HG03045 (cell line): ENCODE results near the gene PEMT.
"Not testable (repeated sequence)": the region's sequence is repeated elsewhere in the genome, so short reads cannot be mapped to it uniquely, and the experiment has no call there.

Experiments used
- ATAC-seq: cut with Tn5 transposase; IDR thresholded peaks from one replicate; pipeline ENCODE4 v1.9.1; 2021; ENCODE audit warnings: mild to moderate bottlenecking, moderate library complexity; ENCODE audit not compliant: unreplicated experiment

Gene PEMT

DNA sequence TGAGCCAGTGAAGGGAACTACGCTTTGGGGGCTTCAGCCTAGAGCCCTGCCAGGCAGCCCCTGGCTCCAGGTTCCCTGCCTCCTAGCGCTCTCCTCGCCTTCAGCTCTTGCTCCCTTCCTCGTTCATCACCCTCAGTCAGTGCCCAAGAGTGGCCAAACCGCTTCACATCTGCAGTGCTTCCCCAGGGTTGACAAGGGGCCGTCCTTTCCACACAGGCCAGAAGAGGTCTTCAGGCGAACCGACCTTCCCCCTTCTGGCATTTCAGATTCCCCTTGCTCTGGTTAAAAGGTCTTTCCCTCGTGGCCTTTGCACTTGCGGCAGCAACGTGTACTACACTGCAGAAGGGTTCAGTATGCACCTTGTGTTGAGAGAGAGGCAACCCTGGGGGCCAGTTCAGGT is 99.4 kb downstream of the PEMT start:
- ATAC-seq = no peak

DNA sequence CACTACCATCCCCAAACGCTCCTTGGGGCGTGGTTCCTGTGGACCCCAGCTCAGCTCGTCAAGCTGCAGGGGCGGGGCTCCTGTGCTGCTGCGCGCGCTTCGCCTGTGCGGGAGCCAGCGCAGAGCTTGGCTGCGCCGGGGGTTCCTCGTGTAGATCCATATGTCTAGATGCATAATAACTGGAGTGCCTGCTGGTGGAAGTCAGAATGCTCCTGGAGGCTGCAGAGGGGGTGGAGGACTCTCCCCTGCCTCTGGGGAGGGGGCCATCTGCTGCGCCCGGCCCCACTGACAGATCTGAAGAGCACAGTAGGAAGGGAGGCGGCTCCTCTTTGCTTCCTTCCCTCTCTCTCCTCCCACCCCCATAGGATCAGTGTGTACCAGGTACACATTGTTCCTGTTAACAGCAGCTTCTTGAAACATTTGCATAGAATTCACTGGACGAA is 99.9 kb downstream of the PEMT start:
- ATAC-seq = no peak

DNA sequence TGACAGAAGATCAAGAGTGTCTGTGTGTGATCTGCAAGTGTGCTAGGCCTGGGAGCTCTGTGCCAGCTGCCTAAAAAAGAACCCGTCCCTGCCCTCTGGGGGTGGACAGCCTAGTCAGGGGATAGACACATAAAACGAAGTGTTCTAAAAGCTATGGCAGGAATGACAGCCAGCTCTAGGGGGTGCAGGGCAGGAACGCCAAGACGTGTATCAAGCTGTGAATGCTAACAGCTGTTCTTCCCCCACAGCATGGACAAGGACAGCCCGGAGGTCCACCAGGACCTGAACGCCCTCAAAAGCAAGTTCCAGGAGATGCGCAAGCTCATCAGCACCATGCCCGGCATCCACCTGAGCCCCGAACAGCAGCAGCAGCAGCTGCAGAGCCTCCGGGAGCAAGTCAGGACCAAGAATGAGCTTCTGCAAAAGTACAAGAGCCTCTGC is 100.5 kb downstream of the PEMT start:
- no peak for ATAC-seq

DNA sequence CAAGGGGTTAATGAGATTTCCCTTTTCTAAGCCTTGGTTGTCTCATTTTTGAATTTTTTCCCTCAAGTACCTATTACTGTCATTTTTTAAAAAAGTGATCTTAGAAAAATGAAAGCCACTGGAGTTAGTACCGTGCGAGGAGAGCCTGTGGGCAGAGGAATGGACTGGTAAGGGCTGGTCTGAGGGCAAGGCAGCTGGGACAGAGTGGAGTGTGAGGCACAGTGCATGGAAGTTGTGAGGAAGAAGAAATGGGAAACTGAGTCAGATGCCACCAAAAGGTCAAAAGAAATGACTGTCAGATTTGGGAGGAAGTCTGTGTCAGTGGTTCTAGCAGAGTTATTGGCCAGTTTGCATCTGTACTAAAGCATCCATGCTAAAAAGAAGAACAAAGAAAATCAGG is 103.5 kb downstream of the PEMT start:
- no peak for ATAC-seq

DNA sequence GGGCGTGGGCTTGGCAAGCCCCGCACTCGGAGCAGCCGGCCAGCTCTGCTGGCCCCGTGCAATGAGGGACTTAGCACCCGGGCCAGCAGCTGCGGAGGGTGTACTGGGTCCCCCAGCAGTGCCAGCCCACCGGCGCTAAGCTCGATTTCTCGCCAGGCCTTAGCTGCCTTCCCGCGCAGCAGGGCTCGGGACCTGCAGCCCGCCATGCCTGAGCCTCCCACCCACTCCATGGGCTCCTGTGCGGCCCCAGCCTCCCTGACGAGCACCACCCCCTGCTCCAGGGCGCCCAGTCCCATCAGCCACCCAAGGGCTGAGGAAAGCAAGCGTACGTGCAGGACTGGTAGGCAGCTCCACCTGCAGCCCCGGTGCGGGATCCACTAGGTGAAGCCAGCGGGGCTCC is 105.1 kb downstream of the PEMT start:
- ATAC-seq = not testable (repeated sequence)

DNA sequence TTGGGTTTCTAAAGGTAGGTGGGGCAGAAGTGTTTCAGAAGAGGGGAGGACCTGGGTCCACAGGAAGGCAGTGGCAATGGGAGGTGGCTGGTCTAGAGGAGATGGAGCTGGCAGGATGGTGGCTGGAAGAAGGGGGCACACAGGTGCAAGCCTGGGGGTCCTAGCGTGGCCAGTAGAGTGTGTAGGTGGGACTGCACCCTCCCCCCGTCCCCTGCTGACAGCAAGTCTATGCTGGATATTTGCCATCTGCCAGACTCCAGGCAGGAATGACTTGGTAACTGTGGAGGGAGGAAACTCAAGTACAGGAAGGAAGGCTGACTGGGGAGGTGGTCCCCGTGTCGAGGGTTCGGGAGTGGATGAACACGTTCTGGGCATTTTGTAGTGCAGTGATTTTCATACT is 106.1 kb downstream of the PEMT start:
- no peak for ATAC-seq

DNA sequence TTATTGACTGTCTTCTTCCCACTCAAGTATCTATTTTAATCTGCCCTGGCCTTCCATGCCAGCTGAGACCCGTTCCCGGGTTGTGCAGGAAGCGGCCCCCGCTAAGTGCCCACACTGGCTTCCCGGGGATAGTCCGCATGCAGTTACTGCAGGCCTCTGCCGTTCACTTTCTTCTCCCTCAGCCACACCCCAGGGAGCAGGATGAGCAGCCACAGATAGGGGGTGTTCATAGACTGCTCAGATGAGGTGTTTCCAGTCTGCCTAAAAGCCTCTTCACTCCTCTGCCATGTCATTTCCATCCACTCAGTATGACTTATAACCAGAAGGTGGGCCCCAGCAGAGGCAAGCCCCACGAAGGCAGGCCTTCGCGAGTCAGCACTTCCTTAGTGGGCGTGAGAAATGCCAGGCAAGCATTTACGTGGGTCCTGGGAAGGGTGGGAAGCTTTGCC is 107.0 kb downstream of the PEMT start:
- ATAC-seq = no peak

DNA sequence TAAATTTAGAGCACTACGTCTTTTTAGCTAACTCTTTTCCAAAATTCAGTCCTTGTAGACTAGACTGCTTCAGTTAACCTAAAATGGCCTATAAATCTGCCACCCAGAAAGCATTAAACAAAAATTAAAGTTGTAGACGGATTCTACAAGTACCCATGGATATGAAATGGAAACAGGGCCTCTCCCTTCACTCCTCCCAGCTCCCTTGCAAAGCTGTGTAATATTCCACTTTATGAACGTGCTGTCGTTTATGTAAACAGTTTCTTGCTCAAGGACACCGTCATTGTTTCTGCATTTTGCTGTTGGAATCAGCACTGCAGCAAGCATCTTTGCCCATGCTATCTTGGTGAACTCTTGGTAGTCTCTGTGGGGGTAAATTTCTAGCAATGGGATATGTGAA is 109.6 kb downstream of the PEMT start:
- ATAC-seq = no peak

DNA sequence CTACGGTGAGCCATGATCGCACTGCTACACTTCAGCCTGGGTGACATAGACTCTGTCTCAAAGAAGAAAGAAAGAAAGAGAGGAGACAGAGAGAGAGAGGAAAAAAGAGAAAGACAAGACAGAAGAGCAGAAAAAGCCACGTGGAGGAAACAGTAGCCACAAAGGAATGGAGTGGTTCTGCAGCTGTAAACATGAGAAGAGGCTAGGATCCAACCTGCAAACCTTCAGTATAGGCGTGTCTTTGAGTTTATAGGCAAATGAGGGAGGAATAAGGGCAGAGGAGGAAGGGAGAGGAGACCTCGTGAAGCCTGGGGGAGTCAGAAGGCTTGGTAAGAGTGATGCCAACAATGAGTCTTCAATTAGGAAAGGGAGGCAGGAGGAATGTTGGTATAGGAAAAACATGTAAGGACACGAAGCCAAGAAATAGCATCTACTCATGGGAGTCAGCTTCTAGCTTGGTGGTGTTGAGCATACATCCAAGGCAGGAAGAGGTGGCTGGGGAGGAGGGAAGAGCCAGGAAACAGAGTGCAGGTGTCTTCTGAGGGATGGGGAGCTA is 110.8 kb downstream of the PEMT start:
- ATAC-seq = no peak

DNA sequence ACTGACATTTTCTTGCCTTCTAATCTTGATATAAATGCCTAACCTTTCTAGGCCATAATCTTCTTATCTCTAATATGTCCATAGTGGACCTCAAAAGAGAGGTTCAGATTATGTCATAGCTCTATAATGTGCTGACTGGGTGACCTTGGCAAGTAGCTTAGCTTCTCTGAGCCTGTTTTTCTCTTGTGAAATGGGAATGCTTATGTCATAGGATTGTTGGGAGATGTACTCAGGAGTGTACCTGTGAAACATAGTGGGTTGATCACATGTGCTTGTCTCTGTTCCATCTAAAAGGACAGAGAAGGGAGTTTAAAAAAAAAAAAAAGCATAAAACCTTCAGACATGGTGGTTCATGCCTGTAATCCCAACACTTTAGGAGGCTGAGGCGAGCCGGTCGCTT is 112.3 kb downstream of the PEMT start:
- no peak for ATAC-seq

DNA sequence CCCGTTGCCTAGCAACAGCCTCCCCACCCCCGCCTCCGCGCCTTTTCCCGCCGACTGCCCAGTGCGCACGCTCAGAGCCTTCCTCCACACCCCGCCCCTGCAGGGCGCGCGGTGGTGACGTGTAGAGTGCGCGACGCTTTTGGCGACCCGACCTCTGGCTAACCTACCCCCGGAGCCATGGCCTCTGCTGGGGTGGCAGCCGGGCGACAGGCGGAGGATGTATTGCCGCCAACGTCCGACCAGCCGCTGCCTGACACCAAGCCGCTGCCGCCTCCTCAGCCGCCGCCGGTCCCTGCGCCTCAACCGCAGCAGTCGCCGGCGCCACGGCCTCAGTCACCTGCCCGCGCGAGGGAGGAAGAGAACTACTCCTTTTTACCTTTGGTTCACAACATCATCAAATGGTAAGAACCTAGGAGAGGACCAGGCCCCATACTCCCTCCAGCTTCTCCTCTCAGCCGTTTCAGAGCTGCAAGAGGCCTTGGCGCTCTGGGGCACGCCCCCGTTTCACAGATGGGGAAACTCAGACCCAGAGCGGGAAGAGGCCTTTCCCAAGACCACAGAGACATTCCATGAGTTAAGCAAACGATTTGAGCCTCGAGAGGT is 114.5 kb downstream of the PEMT start, which contains the start of gene MED9:
TSS of gene MED9 (plus strand) at position 136 of the 603 bp plus-strand sequence. CDS start at position 178, 42 bp downstream.
- ATAC-seq = peak; percentile 70

DNA sequence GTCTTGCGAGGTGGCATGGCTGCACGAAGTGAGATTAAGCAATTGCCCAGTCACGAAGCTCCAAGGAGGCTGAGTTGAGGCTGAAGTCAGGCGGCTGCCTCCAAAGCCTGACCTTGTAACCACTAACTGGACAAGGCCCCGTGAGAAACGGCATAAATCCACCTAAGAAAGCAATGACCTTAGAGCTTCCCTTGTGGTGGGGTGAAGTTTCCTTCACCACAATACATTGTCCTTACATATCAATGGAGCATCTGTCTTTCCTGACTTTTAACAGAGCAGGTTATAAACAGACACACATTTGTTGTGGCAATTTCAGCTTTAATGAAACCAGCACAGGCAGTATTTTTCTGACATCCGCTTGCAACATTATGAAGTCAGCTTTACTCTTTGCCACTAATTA is 117.2 kb downstream of the PEMT start:
- ATAC-seq = no peak

DNA sequence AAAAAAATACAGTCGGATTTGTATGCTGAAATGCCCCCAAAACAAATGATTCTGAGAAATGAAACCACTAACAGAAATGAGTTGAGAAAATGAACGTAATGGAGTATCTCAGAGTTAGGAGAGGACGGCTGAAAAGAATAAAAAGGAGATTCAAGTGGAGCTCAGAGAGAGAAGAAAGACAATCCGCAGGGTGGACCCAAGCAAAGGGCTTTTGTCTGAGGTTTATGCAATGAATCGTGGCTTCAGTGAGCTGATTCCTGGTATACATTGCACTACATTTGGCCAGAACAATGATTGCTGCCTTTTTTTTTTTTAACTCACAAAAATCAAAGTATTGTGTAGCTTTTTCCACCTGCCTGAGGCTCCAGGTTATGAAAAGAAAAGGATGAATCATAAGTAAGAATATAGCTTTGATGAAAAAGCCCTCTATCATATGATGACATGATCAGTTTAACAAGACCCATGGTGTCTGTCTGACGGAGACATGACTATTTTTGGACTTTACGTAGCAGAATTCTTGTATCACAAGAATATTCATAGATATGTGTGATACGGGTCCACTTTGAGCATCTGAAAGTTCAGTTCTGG is 119.1 kb downstream of the PEMT start:
- ATAC-seq = no peak

DNA sequence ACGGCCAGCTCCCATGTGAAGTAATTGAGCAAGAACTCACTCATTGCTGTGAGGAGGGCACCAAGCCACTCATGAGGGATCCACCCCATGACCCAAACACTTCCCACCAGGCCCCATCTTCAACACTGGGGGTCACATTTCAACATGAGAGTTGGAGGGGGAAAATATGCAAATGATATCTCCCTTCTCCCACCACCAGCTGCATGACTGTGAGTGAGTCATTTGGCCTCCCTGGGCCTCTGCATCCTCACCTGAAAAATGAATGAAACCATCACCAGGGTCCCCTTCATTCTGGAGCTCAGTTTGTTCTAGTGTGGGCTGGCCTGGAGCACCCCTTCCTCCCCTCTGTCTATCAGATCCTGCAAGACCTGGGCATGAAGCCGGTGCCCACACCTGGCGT is 121.5 kb downstream of the PEMT start:
- ATAC-seq = no peak

DNA sequence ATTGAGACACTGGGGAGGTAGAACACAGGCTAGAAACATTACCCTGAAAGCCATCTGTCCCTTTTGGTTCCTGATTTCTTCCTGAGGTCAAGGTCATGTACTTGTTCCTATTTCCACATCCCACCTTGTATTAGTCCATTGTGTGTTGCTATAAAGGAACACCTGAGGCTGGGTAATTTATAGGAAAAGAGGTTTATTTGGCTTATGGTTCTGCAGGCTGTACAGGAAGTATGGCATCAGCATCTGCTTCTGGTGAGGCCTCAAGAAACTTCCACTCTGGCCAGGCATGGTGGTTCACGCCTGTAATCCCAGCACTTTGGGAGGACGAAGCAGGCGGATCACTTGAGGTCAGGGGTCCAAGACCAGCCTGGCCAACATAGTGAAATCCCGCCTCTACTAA is 122.2 kb downstream of the PEMT start:
- ATAC-seq = no peak

DNA sequence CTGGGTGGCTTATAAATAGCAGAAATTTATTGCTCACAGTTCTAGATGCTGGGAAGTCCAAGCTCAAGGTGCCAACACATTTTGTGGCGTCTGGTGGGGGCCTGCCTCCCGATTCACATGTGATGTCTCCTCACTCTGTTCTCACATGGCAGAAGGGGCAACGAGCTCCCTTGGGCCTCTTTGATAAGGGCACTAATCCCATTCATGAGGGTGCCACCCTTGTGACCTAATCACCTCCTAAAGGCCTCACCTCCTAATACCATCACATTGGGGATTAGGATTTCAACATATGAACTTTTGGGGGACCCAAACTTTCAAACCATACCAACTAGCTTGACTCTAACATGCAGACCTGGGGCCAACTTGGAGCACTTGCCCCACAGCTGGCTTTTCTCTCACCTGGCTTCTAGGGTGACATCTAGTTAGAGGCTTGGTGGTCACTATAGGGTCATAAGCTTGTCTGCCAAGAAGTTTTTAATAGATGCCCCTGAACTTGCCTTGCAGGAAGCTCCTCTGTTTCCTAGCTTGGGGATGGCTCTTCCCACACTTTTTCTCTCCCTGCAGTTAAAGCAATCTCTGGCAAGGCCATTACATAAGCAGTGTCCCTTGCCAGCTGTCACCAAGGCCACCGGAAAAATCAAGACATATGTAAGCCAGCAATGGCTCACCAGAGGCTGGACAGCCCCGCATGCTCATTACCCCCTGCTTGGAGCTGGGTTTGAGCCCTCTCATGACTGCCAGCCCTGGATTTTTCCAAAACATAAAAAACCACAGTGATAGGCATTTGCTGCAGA is 123.1 kb downstream of the PEMT start:
- ATAC-seq = no peak

DNA sequence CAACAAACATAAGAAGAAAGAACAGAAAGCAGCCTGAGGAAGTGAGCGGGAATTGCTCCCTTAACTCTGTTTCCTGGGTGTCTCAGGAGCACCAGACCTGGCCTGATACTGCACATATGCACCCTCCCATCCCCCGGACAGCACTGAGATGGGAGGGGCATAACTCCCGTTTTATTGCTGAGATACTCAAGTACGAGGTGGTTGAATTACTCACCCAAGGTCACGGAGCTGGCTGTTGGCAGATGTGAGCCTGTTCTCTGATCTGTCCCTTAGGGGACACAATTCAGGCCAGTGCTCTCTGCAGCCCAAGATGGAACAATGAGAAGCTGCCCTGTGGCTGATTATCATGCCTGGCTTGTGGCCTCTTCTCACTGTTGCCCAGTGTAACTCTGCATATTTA is 123.8 kb downstream of the PEMT start:
- no peak for ATAC-seq

DNA sequence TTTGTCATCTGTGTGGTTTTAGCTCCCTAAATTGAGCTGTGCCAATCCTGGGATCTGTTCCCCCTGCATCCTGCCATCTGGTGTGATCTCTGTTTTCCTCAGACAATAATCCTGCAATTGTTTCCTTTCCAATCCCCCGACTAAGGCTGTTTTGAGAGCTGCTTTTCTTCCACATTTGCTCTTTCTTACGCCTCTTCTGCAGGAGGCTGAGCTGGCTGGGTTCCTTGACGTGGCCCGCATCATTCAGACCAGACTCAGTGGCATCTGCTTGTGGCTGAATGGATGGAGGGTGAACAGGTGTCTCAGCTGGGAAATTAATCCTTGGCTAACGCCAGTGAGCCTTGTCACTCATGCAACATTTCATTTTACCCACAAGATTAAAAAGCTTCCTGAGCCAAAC is 124.5 kb downstream of the PEMT start:
- no peak for ATAC-seq

DNA sequence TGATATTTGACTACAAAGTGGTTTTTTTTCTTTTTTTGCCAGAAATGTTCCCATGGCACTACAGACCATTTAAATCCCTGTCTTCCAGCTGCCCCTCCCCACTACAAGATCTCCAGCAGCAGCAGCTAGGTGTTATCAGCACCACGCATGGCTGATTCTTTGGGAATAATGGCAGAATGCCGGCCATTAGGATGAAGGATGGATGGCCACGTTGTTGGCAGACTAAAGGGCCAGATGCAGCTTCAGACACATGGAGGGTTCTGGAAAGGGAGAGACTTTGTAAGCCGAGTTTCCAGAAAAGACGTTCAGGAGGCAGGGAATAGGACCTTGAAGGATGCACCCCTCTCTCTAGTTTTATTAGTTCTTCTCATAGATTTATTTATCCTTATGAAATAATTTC is 125.0 kb downstream of the PEMT start:
- ATAC-seq = no peak

DNA sequence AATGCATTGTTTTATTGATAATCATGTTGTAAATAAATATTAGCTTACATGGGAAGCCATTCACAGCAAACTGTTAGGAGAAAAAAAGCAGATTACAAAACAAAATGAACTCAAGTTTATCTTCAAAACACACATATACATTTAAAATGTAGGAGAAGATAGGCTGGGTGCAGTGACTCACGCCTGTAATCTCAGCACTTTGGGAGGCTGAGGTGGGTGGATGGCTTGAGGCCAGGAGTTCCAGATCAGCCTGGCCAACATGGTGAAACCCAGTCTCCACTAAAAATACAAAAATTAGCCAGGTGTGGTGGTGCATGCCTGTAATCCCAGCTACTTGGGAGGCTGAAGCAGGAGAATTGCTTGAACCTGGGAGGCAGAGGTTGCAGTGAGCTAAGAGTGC is 125.6 kb downstream of the PEMT start:
- not testable (repeated sequence) for ATAC-seq

DNA sequence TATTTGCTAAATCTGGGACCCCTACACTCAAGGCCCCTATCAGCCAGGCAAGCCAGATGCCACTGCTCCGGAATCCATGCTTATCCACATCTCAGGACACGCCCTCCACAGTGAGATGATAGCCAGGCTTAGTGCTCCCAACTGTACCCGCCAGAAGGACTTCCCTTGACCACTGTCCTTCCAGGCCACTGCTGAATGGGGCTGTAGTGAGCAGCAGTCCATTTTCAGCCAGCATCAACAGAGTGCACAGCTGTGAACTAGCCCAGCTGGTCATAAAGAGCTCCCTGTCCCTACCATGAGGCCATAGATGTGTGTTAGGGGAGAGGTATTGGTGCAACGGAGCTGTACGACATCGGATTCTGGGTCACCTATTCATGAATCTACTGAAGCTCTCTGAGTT is 127.7 kb downstream of the PEMT start:
- ATAC-seq = no peak
